OCI-M1 (cell line): ENCODE results near the gene MMEL1.

Experiments
- DNase-seq: peaks from one replicate; lab custom pipeline; 2025; lab: John Stamatoyannopoulos, UW

MMEL1 gene

DNA sequence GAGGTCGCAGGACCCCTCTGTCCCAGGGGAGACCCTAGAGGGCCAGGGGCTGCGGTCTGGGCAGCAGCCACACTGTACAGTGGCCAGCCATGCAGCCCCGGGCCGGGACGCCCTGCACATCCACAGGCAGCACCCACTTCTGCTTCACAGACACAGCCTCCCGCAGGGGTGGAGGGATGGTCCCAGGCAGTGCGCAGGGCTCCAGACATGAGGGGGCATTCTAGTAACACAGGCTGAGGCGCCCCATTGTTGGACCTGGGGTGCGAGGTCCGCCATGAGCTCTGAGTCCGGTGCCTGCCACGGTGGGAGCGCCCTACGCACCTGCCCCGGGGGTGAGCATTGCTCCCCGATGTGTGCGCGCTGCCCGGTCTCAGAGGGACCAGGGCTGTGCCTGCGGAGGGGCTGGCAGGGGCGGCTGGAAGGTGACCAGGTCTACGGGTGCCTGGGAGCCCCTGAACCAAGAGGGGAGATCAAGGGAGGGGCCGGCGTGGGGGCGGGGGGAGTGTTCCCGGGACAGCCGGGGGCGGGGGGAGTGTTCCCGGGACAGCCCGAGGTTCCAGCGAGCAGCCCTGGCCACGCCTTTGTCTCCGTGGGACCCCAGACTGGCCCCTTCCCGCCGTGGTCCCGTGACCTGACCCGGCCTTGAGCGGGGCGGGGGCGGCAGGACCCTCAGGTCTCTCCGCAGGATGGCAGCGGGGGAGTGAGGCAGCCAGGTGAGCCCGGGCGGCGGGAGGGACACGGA, 4.5 kb downstream of the MMEL1 start:
- no peak for DNase-seq

DNA sequence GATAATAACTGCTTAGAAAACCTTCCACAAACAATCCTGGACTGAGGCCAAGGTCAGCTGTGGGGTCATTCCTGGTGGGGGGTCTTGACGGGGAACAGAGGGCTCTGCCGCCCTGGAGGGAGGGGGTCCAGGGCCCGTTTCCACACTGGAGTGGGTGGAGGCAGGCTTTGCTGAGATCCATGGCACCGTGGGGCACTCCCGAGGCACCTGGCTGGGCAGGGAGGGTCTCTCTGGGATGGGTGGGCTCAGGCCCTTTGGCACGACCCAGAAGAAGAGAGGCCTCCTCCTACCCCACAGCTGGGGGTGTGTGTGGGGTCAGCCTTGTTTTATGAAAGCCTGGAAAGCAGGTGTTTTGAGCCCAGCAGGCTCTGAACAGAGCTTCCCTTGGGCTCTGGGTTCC, 5.1 kb downstream of the MMEL1 start:
- DNase-seq = no peak

DNA sequence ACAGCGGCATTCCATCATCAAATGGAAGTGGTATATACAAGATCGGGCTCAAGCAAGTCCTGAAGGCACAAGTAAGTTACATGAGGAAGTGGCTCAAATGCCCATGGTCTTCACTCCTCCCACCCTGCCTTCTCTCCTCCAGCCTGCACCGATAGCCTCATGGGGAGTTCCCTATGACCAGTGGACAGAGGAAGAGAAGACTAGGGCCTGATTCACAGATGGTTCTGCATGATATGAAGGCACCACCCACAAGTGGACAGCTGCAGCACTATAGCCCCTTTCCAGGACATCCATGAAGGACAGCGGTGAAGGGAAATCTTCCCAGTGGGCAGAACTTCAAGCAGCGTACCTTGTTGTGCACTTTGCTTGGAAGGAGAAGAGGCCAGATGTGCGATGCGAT, 7.1 kb downstream of the MMEL1 start:
- DNase-seq = peak; percentile 67

DNA sequence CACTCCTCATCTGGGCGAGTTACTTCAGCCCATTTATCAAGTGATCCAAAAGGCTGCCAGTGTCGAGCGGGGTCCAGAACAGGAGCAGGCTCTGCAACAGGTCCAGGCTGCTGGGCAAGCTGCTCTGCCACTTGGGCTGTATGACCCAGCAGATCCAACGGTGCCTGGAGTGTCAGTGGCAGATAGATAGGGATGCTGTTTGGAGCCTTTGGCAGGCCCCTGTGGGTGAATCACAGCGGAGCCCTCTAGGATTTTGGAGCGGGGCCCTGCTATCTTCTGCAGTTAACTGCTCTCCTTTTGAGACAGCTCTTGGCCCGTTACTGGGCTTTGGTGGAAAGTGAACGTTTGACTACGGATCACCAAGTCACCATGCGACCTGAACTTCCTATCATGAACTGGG, 7.5 kb downstream of the MMEL1 start:
- DNase-seq = no peak

DNA sequence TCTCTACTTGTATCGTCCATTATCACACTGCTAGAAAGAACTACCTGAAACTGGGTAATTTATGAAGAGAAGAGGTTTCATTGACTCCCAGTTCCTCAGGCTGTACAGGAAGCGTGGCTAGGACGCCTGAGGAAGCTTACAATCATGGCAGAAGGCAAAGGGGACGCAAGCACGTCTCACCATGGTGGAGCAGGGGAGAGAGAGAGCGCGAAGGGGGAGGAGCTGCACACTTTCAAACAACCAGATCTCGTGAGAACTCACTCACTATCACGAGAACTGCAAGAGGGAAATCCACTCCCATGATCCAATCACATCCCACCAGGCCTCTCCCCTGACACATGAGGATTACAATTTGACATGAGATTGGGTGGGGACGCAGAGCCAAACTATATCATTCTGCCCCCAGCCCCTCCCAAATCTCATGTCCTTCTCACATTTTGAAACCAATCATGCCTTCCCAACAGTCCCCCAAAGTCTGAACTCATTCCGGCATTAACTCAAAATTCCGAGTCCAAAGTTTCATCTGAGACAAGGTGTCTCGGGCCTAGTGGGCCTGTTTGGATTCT, 8.0 kb downstream of the MMEL1 start:
- DNase-seq = no peak

DNA sequence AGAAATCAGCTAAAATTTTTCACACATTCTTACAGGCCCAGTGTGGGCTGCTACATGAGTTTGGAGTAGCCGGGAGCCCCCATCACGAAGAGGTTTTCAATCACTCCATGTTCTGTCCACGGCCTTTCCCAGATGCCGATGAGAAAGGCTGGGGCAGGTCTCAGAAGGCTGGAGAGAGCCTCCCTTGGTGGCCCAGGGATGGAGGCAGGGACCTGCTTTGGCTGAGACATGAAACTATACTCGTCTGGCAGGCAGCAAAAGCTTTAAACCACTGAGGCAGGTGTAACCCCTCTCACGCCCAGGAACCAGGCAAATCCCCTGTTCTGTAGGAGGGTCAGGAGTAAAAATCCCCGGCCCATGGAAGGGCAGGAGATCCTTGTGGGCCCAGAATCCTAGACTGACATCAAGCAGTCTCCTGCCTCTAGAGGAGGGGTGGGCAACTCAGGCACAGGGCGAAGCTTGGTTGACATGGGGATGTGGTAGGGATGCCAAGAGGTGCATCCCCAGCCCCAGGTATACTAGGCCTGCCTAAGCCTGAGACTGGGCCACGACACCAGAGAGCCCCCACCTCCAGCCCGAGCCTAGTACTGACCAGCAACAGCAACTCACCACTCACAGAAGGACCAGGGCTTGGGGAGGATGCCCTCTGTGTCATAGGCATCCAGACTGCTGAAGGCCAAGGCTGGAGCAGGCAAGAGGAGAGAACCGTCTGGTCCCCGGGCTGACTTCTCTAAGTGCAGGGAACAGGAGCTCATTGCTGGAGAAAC, 9.1 kb downstream of the MMEL1 start:
- no peak for DNase-seq

DNA sequence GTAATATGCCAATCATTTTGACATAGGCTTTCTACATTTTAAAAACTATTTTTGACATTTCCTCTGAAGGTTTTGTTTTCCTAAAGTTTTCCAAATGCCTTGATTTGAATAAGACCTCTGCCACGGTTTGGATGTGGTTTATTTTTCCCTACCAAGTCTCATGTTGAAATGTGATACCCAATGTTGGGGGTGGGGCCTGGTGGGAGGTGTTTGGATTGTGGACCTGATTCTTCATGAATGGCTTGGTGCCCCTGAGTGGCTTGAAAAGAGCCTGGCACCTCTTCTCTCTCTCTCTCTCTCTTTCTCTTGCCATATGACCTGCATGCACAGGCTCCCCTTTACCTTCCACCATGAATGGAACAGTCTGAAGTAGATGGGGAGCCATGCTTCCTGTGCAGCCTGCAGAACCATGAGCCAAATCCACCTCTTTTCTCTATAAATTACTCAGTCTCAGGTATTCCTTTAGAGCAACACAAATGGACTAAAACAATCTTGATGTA, 14.8 kb downstream of the MMEL1 start:
- DNase-seq = no peak

DNA sequence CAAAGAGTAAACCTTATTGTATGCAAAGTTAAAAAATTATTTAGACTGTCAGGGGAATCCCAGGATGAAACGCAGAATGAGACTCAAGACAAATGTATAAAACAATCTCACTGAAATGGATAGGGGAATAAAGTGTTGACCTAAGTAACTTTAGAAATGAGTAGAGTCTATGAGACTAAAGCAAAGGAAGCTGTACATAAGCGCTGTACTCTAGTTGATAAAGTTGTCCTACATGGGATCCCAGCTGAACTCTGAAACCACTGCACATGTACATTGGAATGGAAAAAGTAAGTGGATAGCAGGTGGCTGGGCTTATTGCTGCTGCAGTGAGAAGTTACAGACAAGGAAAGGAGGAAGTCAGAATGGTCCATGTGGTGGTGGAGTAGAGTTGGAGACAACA, 18.7 kb downstream of the MMEL1 start:
- DNase-seq = peak; percentile 4

DNA sequence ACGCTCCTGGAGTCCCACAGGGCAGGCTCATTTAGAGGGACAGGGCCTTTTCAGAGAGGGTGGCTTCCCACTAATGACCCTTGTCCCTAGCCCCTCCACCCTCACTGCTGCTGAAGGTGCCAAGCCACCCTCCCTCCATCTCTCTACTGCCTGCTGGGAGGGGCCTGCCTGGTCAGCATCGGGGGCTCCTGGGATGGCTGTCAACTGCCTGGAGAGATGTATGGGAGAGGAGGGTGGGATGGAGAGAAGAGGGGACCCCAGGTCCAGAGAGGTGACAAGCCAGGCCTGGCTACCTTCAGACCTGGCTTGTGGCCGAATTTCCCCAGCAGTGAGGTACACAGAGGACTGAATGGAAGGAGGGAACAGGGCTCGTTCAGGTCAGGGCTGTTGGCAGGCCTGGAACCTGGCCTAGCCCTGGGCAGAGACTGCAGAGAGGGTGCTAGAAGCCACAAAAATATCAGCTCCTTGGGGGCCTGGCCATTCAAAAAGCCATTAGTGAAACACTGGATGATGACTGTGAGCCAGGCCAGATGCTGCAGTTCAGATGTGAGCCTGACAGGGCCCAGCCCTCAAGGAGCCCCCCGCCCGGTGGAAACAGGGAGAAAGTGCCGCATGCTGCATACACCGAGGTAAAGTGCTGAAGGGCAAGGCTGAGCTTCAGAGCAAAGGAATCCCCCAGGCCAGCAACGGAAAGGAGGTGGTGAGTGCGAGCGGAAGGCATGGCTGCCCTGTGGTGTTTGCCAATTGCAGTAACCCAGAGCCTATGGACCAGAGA, 20.0 kb downstream of the MMEL1 start:
- DNase-seq = no peak

DNA sequence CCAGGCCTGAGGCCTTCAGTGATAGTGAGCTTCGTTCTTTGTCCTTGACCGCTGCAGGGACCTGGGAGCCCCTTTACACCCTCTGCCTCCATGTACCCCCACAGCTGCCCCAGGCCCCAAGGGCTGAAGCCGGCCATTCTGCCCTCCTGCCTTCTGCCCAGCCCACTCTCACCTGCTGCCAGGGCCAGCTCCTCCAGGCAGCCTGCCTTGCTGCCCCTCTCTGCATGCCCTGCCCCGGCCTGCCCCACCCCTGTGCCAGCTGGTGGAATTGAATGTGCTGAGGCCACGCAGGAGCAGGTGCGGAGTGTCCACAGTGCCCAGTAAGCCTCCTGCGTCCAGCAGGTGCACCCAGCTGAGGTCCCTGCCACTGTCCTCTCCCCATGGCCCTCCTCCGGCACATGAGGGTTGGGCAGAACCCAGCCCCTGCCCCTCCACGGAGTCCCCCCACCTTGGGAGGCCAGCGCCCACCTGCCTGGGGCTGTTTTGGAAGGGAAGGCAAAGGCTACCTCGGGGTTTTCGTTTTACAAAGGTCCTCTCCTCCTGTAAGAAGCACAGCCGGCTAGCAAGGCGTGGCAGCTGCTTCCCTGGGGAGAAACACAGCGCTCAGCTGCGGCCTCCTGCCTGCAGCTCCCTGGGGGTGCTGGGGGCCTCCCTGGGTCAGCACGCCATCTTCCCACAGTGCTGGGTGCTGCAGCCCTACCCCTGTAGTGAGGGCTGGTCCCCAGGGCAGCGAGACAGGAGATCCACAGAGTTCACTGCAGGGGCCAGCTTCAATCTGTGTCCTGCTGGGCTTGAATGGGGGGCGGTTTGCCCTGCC, 21.0 kb downstream of the MMEL1 start:
- DNase-seq = no peak

DNA sequence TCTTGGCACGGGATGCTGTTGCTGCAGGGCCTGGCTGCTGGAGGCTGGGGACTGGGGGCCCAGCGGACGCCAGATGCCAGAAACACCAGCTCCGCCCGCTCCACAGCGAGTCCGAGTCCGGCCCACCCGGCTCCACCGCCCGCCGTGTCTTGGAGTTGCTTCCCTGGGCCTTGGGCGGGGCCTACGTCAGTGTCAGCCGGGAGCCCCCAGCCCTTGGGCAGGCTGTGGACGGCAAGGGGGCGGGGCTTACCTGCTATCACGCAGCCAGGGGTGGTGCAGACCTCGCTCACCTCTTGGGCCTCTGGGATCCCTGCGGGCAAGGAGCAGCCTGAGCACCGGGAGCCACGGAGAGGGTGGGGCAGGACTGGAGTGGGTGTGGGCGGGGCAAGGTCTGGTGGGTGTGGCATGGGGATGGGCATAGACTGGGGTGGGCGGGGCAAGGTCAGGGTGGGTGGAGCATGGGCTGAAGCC, 21.8 kb downstream of the MMEL1 start:
- DNase-seq = no peak

DNA sequence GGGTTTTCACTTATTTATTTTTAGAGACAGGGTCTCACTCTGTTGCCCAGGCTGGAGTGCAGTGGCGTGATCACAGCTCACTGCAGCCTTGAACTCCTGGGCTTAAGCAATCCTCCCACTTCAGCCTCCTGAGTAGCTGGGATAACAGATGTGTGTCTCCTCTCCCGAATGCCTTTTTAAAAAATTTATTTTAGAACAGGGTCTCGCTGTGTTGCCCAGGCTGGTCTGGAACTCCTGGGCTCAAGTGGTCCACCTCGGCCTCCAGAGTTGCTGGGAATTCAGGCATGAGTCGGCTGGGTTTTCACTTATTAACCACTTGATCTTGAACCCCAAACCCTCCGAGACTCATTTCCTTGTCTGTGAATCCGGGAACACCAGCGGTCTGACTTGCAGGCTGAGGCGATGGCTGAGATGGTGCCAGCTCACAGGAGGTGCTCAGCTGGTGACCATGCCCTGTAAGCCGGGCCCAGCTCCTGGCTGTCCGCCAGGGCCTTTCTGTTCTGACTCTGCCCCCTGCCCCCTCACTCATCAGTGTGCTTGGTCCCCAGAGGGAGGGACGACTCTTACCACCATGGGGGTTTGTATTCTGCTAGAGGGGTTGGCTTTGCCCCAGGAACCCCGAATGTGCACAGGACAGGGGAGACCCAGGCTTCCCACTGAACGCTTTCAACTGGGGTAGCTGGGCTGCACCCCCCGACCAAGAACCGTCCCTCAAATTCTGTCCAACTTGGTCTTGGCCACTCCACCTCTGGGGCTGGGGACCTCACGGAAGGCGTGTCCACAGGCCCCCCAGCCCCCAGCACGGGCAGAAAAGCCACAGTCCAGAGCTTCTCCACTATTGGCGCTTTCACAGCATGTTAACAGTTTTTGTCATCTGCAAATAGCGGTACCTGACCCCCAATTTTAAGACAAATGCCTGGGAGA, 22.5 kb downstream of the MMEL1 start:
- DNase-seq = no peak

DNA sequence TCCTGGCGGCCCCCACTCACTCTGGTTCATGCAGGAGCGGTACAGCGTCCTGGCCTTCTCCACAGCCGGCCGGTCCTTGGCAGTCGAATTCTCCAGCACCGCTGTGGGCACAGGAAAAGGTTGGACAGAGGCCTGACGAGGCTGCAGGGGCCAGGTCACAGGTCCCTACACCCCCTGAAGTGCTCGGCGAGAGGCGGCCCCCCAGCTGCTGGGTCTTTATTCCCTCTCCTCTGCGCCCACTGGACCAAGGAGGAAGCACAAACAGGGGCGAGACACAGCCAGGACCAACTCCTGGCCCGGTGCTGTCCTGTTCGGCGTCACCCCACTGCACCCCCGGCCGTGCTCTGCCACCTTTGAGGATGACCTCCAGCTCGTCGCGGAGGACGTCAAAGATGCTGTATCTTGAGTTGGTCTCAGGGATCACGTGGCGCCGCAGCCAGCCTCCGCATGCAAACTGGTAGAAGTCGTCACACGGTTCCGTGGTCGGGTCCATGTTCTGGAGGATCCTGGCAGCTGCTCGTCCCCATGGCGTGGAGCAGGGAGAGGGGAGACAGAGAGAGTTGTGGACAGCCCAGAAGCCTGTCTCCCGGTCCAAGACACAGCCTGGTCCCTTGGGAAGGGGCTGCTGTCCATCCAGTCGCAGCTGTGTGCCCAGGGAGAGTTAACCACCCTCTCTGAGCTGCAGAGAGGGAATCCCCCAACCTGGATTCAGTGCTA, 23.3 kb downstream of the MMEL1 start:
- DNase-seq = no peak

DNA sequence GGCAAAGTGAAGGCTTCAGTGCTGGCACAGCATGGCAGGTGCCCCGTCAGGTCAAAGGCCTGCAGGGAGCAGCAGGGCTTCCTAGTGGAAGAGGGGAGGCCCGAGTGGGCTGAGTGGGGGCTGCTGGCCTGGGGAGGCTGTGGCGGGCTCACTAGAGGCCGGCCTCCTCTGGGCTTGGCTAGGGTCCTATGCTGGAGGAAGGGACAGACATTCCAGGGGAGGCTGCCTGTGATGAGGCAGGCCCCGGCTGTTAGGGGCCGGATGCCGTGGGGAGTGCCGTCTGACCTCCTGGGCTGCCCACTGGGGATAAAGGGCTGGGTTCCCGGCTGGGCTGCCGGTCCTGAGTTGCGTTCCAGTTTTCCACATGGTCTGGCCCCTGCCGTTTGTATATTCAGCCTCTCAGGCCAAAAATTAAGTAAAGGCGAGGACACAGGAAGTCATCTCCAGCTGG, 25.1 kb downstream of the MMEL1 start:
- no peak for DNase-seq

DNA sequence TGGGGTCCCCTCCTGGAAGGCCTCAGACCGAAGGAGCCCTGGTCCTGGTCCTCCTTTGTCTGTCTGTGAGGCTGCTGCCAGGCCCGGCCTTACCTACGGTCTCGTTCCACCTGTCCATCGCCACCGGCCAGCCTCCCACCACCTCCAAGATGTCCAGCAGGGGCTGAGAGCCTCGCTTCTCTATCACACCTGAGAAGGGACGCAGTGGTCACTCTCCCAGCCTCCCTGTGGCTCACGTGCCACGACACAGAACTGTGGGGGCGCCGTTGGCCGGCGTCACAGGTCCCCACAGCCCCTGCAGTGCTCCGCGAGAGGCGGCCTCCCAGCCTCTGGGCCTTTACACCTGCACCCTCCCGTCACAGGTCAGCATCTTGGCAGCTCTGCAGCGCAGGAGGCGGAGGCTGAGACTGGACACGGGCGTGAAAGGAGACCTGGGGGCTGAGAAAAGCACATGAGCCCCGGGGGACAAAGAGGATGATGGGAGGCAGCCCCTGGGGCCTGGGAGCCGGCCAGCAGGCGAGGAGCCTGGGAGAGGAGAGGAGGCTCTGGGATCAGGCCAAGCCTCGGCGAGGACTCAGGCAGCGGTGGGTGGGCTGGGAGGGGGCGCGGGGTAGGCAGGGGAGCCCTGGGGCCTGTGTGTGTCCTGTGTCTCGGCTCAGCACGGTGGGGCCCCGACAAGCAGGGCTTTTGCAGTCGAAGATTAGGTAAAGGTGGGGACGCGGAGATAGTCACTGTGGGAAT, 25.8 kb downstream of the MMEL1 start:
- DNase-seq = no peak

DNA sequence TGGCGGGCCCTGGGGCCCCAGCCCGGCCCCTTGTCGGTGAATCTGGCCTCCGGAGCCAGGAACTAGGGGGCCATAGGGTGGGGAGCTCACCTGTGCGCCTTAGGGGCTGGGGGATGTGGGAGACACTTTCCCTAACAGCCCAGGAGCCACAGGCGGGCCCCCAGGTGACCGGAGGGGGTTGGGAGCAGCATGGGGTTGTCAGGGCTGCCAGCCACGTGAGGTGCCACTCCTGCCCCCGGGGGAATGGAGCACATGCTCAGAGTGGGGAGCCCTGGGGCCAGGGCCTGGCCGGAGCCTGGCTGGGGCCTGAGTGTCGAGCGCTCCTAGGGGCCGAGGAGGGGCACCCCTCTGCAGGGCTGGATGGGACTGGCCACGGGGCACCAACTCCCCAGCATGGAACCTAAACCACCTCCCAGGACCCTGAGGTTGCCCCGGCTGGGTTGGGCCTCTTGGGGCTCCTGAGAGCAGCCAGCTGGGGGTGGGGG, 26.4 kb downstream of the MMEL1 start:
- no peak for DNase-seq

DNA sequence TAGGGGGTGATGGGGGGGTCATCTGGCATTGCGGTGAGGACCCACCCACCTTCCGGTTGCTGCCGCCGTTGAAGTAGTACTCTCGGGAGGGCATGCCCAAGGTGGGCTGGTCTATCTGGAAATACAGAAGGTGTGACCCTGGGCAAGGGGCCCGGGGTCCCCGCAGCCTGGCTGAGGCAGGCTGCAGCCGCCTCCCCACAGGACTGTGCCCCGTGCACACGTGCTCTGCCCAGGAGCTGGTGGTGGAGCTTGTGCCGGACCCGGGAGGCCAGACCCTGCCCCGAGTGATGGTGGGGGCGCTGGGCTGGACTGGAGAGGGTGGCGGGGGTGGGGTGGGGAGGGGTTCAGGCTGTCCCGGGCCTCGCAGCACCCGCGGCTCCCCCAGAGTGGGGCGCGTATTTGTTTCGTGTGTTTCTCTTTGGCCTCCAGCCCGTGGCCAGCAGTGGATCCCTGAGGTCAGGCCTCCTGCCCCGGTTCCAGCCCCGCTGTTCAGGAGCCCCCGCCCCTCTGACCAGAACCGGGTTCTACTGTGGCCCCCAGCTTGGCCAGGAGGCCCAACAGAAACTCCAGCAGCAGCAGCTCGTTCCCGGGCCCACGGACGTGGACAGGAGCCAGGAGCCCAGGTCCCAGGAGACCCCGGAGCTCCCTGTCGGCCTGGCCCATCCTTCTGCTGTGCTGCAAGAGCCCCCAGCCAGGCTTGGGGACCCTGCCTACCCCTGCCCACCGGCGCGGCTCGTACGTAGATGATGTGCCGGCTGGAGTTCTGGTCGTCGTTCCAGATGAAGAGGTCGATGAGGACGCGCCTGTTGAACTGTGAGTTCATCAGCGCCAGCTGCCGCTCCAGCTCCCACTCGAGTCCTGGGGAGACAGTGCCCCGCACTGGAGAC, 27.1 kb downstream of the MMEL1 start:
- DNase-seq = no peak
